ENCODE results near the gene AXL.

Gene AXL

GRCh38 chr19:41309180-41310032, 90.4 kb downstream of the AXL start:
- DNase-seq: no peak

DNA sequence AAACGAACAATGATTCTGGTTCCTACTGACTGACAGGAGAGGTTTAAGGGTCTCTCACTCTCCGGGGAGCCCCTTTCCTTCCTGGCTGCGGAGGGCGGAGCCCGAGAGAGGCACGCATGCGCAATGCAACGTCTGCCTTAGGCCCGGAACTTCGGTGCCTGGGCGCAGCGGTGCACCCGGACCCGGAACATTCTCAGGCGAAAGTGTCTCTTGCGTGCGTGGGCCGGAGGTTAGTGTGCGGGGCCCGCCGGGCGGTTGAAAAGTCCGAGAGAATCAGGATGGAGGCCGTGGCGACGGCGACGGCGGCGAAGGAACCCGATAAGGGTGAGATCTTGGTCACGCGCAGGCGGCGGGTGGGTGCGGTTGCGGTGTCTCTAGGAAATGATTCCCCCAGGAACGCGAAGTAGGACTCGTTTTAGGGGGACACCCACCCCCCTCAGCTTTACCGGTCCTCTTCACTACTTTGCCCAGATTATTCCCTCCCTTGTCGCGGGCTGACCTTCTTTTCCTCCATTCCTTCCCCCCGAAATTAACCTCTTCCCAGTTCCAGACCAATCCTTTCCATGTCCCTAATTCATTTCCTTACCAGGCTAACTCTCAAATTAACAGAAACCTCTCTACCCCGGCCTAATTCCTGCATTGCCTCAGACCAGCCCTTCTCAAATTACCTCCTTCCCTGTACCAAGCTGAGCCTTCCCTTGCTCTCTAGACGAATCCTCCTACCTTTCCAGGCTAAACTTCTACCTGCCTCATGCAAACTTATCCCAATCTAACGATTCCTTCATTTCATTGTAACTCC, 91.2 kb downstream of the AXL start, which contains the start of gene CCDC97:
CCDC97 (plus strand) TSS at position 140 of the 799 bp plus-strand sequence; CDS start at position 279, 139 bp downstream.
- DNase-seq: peak; percentile 87 to 91

DNA sequence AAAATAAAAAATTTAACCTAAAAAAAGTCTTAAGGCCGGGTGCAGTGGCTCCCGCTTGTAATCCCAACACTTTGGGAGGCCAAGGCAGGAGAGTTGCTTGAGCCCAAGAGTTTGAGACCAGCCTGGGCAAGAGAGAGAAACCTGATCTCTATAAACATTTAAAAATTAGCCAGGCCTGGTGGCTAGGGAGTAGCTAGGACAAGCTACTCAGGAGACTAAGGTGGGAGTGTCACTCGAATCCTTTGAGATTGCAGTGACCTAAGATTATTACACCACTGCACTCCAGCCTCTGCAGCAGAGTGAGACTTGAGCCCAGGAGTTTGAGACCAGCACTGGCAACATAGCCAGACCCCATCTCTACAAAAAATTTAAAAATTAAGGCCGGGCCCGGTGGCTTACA, 92.0 kb downstream of the AXL start:
- DNase-seq: no peak

Measured in NCI-H187 (cell line).